ENCODE measurements around the gene GSKIP.

Gene GSKIP

DNA sequence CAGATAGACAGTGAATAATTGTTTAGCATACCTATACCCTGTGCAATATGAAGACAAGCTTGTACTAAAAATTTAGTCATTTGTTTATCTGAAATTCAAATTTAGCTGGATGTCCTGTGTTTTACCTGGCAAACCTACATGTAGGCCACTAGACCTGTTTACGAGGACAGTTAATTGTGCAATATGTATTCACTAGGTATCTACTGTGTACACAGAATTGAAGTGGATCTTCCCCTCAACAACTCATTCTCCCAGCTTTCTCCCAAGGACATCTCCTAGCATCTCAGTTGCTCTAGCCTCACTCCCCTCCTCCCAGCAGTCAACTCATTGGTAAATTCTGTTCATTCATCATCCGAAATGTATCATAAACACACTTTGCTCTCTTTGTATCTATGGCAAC lies 53.9 kb downstream of the GSKIP start:
- DNase-seq (ENCODE audit: low read depth in 2 of 2) = no peak

DNA sequence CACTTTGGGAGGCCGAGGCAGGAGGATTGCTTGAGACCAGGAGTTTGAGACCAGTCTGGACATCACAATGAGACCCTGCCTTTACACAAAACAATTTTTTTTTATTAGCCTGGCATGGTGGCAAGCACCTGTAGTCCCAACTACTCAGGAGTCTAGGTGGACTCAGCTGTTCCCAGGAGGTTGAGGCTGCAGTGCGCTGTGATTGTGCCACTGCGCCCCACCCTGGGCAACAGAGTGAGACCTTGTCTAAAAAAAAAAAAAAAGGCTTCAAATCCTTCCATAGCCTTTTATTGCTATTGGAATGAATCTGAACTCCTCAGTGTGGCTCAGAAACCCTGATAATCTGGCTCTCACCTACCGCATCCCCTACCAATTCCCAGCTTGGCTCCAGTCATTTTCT lies 54.7 kb downstream of the GSKIP start:
- no peak for DNase-seq (ENCODE audit: low read depth in 2 of 2)

DNA sequence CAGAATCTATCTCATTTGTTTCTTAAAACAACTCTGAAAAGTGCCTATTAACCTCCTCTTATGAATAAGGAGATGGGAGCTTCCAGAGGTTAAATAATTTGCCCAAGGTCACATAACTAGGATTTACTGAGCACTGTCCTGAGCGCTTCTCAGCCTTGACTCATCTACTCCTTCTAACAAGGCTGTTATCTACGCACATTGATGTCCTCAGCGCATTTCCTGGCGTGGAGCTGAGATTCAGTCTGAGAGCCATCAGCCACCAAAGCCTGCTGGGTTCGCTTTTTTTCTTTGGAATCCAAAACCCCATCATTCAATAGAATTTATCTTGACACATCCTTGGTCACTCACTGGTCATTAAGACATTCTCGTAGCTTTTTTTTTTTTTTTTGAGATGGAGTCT lies 57.9 kb downstream of the GSKIP start:
- no peak for DNase-seq (ENCODE audit: low read depth in 2 of 2)

DNA sequence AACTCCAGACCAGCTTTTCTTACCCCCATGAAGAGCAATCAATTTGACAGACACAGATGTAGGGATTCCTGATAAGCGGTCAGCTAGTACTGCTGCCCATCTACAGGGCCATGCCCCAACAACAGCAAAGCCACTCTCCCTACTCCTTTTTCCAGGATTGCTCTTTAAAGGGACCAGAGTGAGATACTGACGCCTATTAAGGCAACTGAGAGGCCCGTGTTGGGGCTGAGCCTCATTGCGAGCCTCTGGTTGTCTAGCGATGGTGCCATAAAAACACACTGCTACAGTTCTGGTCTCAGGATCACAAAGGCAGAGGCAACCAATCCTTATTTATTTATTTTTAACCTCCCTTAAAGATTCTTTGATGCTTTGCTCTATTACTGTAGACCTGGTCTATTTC lies 59.7 kb downstream of the GSKIP start:
- DNase-seq (ENCODE audit: low read depth in 2 of 2) = no peak

DNA sequence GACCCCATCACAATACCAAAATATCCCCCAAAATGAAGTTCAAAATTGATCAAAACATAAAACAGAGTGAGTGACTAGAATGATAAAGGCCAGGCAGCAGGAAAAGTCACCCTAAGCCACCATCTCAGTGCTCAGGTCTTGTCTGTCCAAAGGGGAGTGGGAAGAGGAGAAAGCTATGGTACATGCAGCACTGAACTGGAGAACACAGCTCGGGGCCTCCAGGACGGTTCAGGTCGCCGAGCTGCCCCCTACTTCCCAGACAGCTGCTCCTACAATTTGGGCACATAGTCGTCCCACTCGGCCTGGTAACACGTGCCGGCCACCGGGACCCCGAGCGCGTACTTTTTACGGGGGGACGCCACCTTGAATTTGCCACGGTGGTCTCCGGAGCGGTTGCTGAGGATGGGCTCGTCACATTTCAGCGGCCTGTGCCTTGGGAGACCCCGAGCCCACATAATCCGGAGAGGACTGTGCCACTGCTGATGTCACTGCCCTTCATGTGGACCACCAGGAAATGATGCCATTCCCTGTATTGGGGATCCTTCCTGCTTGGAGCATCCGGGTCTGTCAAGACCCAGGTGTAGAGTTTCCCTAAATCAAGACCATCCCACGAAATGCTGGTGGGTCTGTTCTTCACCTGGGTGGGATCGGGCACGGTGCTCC lies 60.3 kb downstream of the GSKIP start:
- no peak for DNase-seq (ENCODE audit: low read depth in 2 of 2)

DNA sequence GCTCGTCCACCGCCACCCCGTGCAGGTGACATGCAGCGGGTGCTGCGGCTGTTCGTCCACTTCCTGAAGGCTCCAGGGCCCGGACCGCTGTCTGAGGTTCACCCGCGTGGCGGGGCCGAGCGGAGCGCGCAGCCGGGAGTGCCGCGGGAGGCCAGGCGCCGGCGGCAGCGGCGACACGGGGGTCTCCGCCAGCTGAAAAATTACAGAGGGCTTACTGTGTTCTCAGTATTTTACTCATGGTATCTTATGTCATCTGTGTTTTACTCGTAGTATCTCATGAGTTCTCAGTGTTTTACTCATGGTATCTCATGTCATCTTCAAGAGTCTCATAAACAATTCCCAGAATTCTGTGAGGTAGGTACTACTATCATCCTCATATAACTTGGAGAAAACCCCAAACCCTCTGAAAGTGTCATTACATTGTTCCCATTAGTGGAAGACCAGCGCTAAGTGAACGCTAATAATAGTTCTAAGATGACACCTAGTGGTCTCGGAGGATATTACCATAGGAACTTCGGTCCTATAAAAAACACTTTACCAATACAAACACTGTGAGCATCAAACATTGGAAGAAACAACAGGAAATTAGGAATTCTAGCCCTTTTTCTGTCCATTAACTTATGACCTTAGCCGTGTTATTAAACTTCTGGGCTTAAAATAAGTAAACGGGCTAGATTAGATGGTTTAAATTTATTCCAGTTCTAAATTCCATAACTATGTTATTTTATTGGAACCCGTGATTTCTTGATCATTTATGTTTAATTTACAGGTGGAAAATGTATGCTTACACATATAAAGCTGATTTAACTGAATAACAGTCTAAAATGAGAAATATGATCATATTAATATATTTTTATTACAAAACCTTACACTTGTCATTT lies 61.0 kb downstream of the GSKIP start:
- peak in 1 of 2 donors; percentile 3 for DNase-seq (ENCODE audit: low read depth in 2 of 2)

DNA sequence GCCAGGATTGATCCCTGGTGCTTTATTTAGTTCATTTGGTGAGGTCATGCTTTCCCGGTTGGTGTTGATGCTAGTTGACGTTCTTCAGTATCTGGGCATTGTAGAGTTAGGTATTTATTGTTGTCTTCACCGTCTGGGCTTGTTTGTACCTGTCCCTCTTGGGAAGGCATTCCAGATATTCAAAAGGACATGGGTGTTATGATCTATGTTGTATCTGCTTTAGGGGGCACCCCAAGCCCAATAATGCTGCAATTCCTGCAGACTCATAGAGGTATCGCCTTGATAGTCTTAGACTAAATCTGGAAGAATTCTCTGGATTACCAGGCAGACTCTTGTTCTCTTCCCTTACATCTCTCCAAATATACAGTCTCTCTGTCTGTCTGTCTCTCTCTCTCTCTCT lies 70.7 kb downstream of the GSKIP start:
- DNase-seq (ENCODE audit: low read depth in 2 of 2) = no peak
